ENCODE measurements around the gene CACFD1.

Gene CACFD1

GRCh38 chr9:133490201-133490681, 30.5 kb downstream of the CACFD1 start:
- CTCF ChIA-PET, result interaction anchor here (1.1 kb wide), 1 partner anchor 9 kb away, joined by 3 read pairs; no protein-coding TSS in a partner anchor
- Mint-ChIP-seq H3K4me1 (peaks cover 10% of the 10 kb centered on the region), H3K4me3 (no peak overlapping the region), H3K27me3 (peaks cover 17% of the 10 kb centered on the region), H3K9me3 (no peaks in the 10 kb centered on the region), H3K27ac (no peak overlapping the region), H3K36me3 (no peaks in the 10 kb centered on the region)
- no peak for DNase-seq

- H3K27me3 Mint-ChIP-seq, result peaks cover 17% of the 10 kb centered on the region
- no peaks in the 10 kb centered on the region for H3K36me3 Mint-ChIP-seq
- CTCF ChIA-PET, result interaction anchor here (0.6 to 1.3 kb wide), 2 partner anchors 305 kb away, joined by 4 read pairs; no protein-coding TSS in a partner anchor
- H3K9me3 Mint-ChIP-seq, result no peaks in the 10 kb centered on the region
- no peak overlapping the region for H3K27ac Mint-ChIP-seq
- H3K4me1 Mint-ChIP-seq, result peaks cover 9% of the 10 kb centered on the region
- no peak for DNase-seq
- no peak overlapping the region for H3K4me3 Mint-ChIP-seq
These were observed 31.3 kb downstream of the CACFD1 start for GRCh38 chr9:133490865-133491655.

GRCh38 chr9:133491656-133491925, 31.8 kb downstream of the CACFD1 start:
- CTCF ChIA-PET, result interaction anchor here (1.3 kb wide), 1 partner anchor 305 kb away, joined by 4 read pairs; no protein-coding TSS in a partner anchor
- Mint-ChIP-seq H3K27me3 (peaks cover 17% of the 10 kb centered on the region), H3K4me3 (no peak overlapping the region), H3K4me1 (peaks cover 3% of the 10 kb centered on the region), H3K9me3 (no peaks in the 10 kb centered on the region), H3K36me3 (no peaks in the 10 kb centered on the region), H3K27ac (no peak overlapping the region)
- DNase-seq, result no peak

- DNase-seq, result no peak
- H3K9me3 Mint-ChIP-seq, result no peaks in the 10 kb centered on the region
- H3K4me3 Mint-ChIP-seq, result no peak overlapping the region
- H3K36me3 Mint-ChIP-seq, result no peaks in the 10 kb centered on the region
- CTCF ChIA-PET, result interaction anchor here (1.3 kb wide), 1 partner anchor 306 kb away, joined by 4 read pairs; no protein-coding TSS in a partner anchor
- H3K4me1 Mint-ChIP-seq, result peaks cover 3% of the 10 kb centered on the region
- no peak overlapping the region for H3K27ac Mint-ChIP-seq
- peaks cover 17% of the 10 kb centered on the region for H3K27me3 Mint-ChIP-seq
These were observed 32.6 kb downstream of the CACFD1 start for GRCh38 chr9:133492061-133493021.

GRCh38 chr9:133493428-133493827, 33.6 kb downstream of the CACFD1 start:
- peaks cover 4% of the 10 kb centered on the region for H3K9me3 Mint-ChIP-seq
- H3K27ac Mint-ChIP-seq, result no peak overlapping the region
- DNase-seq, result no peak
- H3K36me3 Mint-ChIP-seq, result no peaks in the 10 kb centered on the region
- no peak overlapping the region for H3K4me3 Mint-ChIP-seq
- no peaks in the 10 kb centered on the region for H3K4me1 Mint-ChIP-seq
- H3K27me3 Mint-ChIP-seq, result peaks cover 20% of the 10 kb centered on the region
- CTCF ChIA-PET, result no interaction called here

GRCh38 chr9:133493845-133494540, 34.2 kb downstream of the CACFD1 start:
- Mint-ChIP-seq H3K27ac (no peak overlapping the region), H3K4me1 (no peaks in the 10 kb centered on the region), H3K4me3 (no peak overlapping the region), H3K27me3 (peaks cover 20% of the 10 kb centered on the region), H3K36me3 (no peaks in the 10 kb centered on the region), H3K9me3 (peaks cover 7% of the 10 kb centered on the region)
- CTCF ChIA-PET, result interaction anchor here (1.9 kb wide), 1 partner anchor 7 kb away, joined by 6 read pairs; no protein-coding TSS in a partner anchor
- DNase-seq, result no peak

GRCh38 chr9:133494636-133495326, 35.0 kb downstream of the CACFD1 start:
- no peak for DNase-seq
- CTCF ChIA-PET, result interaction anchor here (1.9 kb wide), 1 partner anchor 8 kb away, joined by 6 read pairs; no protein-coding TSS in a partner anchor

GRCh38 chr9:133495327-133496293, 35.8 kb downstream of the CACFD1 start:
- peaks cover 14% of the 10 kb centered on the region for H3K27me3 Mint-ChIP-seq
- H3K4me1 Mint-ChIP-seq, result no peaks in the 10 kb centered on the region
- no peak for DNase-seq
- no peak overlapping the region for H3K4me3 Mint-ChIP-seq
- H3K27ac Mint-ChIP-seq, result no peak overlapping the region
- peaks cover 7% of the 10 kb centered on the region for H3K9me3 Mint-ChIP-seq
- CTCF ChIA-PET, result interaction anchor here (0.9 to 1.9 kb wide), 2 partner anchors 9 kb away, joined by 3 to 6 read pairs; no protein-coding TSS in a partner anchor
- H3K36me3 Mint-ChIP-seq, result no peaks in the 10 kb centered on the region

More at GRCh38 chr9:133494636-133495326, 35.0 kb downstream of the CACFD1 start:
- Mint-ChIP-seq H3K4me1 (no peaks in the 10 kb centered on the region), H3K27ac (no peak overlapping the region), H3K36me3 (no peaks in the 10 kb centered on the region), H3K27me3 (peaks cover 20% of the 10 kb centered on the region), H3K4me3 (no peak overlapping the region), H3K9me3 (peaks cover 7% of the 10 kb centered on the region)

GRCh38 chr9:133496861-133497842, 37.4 kb downstream of the CACFD1 start:
- CTCF ChIA-PET, result no interaction called here

GRCh38 chr9:133499132-133499891, 39.5 kb downstream of the CACFD1 start:
- no peak overlapping the region for H3K27ac Mint-ChIP-seq
- no peaks in the 10 kb centered on the region for H3K4me1 Mint-ChIP-seq
- DNase-seq, result no peak
- no peaks in the 10 kb centered on the region for H3K36me3 Mint-ChIP-seq
- H3K9me3 Mint-ChIP-seq, result peaks cover 24% of the 10 kb centered on the region
- peaks cover 14% of the 10 kb centered on the region for H3K27me3 Mint-ChIP-seq
- CTCF ChIA-PET, result interaction anchor here (0.7 to 1.4 kb wide), 2 partner anchors 12 to 17 kb away, joined by 3 to 6 read pairs; no protein-coding TSS in a partner anchor
- no peak overlapping the region for H3K4me3 Mint-ChIP-seq

More at GRCh38 chr9:133496861-133497842, 37.4 kb downstream of the CACFD1 start:
- peaks cover 18% of the 10 kb centered on the region for H3K9me3 Mint-ChIP-seq
- no peaks in the 10 kb centered on the region for H3K36me3 Mint-ChIP-seq
- no peak overlapping the region for H3K4me3 Mint-ChIP-seq
- H3K4me1 Mint-ChIP-seq, result no peaks in the 10 kb centered on the region
- H3K27me3 Mint-ChIP-seq, result peaks cover 12% of the 10 kb centered on the region
- no peak overlapping the region for H3K27ac Mint-ChIP-seq
- DNase-seq, result no peak

GRCh38 chr9:133499892-133500270, 40.1 kb downstream of the CACFD1 start:
- CTCF ChIA-PET, result interaction anchor here (0.7 to 1.4 kb wide), 2 partner anchors 13 to 16 kb away, joined by 3 to 6 read pairs; no protein-coding TSS in a partner anchor
- Mint-ChIP-seq H3K4me1 (no peaks in the 10 kb centered on the region), H3K27me3 (peaks cover 14% of the 10 kb centered on the region), H3K4me3 (no peak overlapping the region), H3K36me3 (no peaks in the 10 kb centered on the region), H3K9me3 (peaks cover 24% of the 10 kb centered on the region), H3K27ac (no peak overlapping the region)
- no peak for DNase-seq
